Body of pancreas (tissue), 4 donors: ENCODE measurements around the gene ZNF205. TPM values are rescaled to one million over a fixed set of nuclear protein-coding genes. Genes with fewer than 3 reads are reported as not detected.
"Not testable (repeated sequence)": the region's sequence is repeated elsewhere in the genome, so short reads cannot be mapped to it uniquely, and the experiment has no call there.

Experiments
- ATAC-seq: fragments of 150-250 bp; one replicate; pipeline ENCODE4 v1.9.1; 2016
- DNase-seq, 4 donors: peaks; one replicate each; pipeline ENCODE4 v3.0.0-alpha.2; 2019
- H3K27ac ChIP-seq, 4 donors: fragments of 200-600 bp; sonication (generic); 1 replicate in 3 of 4; 2 replicates in 1 of 4; pipeline versions ENCODE4 v1.5.1 to v1.6.1; 2016 to 2019; ENCODE audit warnings: mild to moderate bottlenecking in 1 of 4, mixed read lengths in 1 of 4, moderate library complexity in 1 of 4
- H3K27me3 ChIP-seq, 2 donors: fragments of 200-600 bp; sonication (generic); one replicate each; pipeline ENCODE4 v1.6.0; 2016; ENCODE audit warnings: mild to moderate bottlenecking in 1 of 2
- H3K36me3 ChIP-seq, 2 donors: fragments of 200-600 bp; sonication (generic); replicated peaks in 1 of 2; 2 replicates each; pipeline ENCODE4 v1.5.1; 2016; ENCODE audit warnings: low read depth in 2 of 2; ENCODE audit not compliant: insufficient read depth in 1 of 2
- H3K4me1 ChIP-seq: fragments of 200-600 bp; sonication (generic); one replicate; pipeline ENCODE4 v1.6.0; 2016
- H3K4me3 ChIP-seq, 2 donors: fragments of 200-600 bp; sonication (generic); 1 replicate in 1 of 2; 2 replicates in 1 of 2; pipeline ENCODE4 v1.5.1; 2016 to 2019
- H3K9me3 ChIP-seq, 3 donors: fragments of 200-600 bp; sonication (generic); 1 replicate in 2 of 3; 2 replicates in 1 of 3; pipeline ENCODE4 v1.5.1; 2016
- CTCF ChIP-seq, 7 experiments: fragments of 450-650 bp in 4 of 7; fragments of 200-600 bp in 3 of 7; sonication (generic) in 3 of 7; IDR thresholded peaks; one replicate each; pipeline ENCODE4 v1.5.1; 2016 to 2019; ENCODE audit warnings: antibody characterized with exemption in 7 of 7
- POLR2A ChIP-seq, 3 donors: fragments of 450-650 bp; IDR thresholded peaks; one replicate each; pipeline ENCODE4 v1.6.1; 2016; ENCODE audit warnings: antibody characterized with exemption in 3 of 3, mild to moderate bottlenecking in 2 of 3
- WGBS, 2 donors: methylation state at CpG; one replicate each; pipeline ENCODE4 v1.1.5; 2017; 5-methylcytosine and 5-hydroxymethylcytosine counted together
- intact Hi-C: fragments of 100-400 bp; cut with DNase I; formaldehyde crosslinking; loops from one replicate; pipeline ENCODE4 v1.15.1; 2023
- total RNA-seq, 2 donors: library from RNA; depleted of rRNA; stranded (reverse); fragments of >200 nt; gene quantifications; one replicate each; pipeline ENCODE4 v1.1.0, GENCODE V29; 2016

Gene ZNF205
- total RNA-seq, 2 donors from 2014 or later = 14.2 to 20.0 TPM

- Histone ChIP-seq H3K27ac (no peak overlapping the region), H3K4me3 (no peak overlapping the region), H3K27me3 (no peaks in the 10 kb centered on the region), H3K9me3 (no peaks in the 10 kb centered on the region), H3K36me3 (no peaks in the 10 kb centered on the region), H3K4me1 (peaks cover 9% of the 10 kb centered on the region)
- WGBS, 2 donors = 73 to 99% methylated on average over 5 to 6 of the region's 6 CpGs
- TF ChIP-seq POLR2A (IDR thresholded peaks at IDR 0.05) = no peak
- no peak for TF ChIP-seq CTCF (IDR thresholded peaks at IDR 0.05)
- DNase-seq (no peak), ATAC-seq (no peak)
- intact Hi-C loops = no loop called here
Measured at GRCh38 chr16:3076577-3076976, 35.8 kb upstream of the ZNF205 start.

GRCh38 chr16:3080024-3080423 is 32.4 kb upstream of the ZNF205 start:
- H3K9me3 ChIP-seq = no peaks in the 10 kb centered on the region
- 81 to 83% methylated on average over 17 of the region's 17 CpGs for WGBS, 2 donors
- TF ChIP-seq CTCF (IDR thresholded peaks at IDR 0.05) = no peak
- no peak for TF ChIP-seq POLR2A (IDR thresholded peaks at IDR 0.05)
- intact Hi-C loops = no loop called here
- ATAC-seq (no peak), DNase-seq (no peak)
- no peaks in the 10 kb centered on the region for H3K36me3 ChIP-seq
- no peak overlapping the region for H3K4me3 ChIP-seq
- H3K27ac ChIP-seq = no peak overlapping the region
- H3K4me1 ChIP-seq = peaks cover 9% of the 10 kb centered on the region
- H3K27me3 ChIP-seq = no peaks in the 10 kb centered on the region

GRCh38 chr16:3081957-3082356 is 30.4 kb upstream of the ZNF205 start:
- ATAC-seq, intact Hi-C loops: not testable (repeated sequence)
- 89 to 92% methylated on average over 13 of the region's 13 CpGs for WGBS, 2 donors

GRCh38 chr16:3083408-3083807 is 29.0 kb upstream of the ZNF205 start:
- ATAC-seq, DNase-seq, H3K27ac ChIP-seq, H3K9me3 ChIP-seq, H3K36me3 ChIP-seq, intact Hi-C loops, H3K4me1 ChIP-seq, H3K27me3 ChIP-seq, H3K4me3 ChIP-seq: not testable (repeated sequence)
- WGBS, 2 donors = 90% methylated on average over 8 of the region's 8 CpGs; no CpG with 5 or more reads in 1 of the 2 donors

More at GRCh38 chr16:3081957-3082356, 30.4 kb upstream of the ZNF205 start:
- H3K36me3 ChIP-seq, DNase-seq, H3K27me3 ChIP-seq, H3K4me3 ChIP-seq, H3K9me3 ChIP-seq, H3K4me1 ChIP-seq, H3K27ac ChIP-seq: not testable (repeated sequence)

GRCh38 chr16:3084491-3084890 is 27.9 kb upstream of the ZNF205 start:
- H3K27ac ChIP-seq = no peak overlapping the region
- intact Hi-C loops = no loop called here
- no peaks in the 10 kb centered on the region for H3K4me1 ChIP-seq
- TF ChIP-seq CTCF (IDR thresholded peaks at IDR 0.05) (no peak), POLR2A (IDR thresholded peaks at IDR 0.05) (no peak)
- no peaks in the 10 kb centered on the region for H3K36me3 ChIP-seq
- DNase-seq = no peak
- WGBS, 2 donors = 67 to 84% methylated on average over 1 of the region's 1 CpG
- H3K9me3 ChIP-seq = no peaks in the 10 kb centered on the region
- ATAC-seq = no peak
- H3K27me3 ChIP-seq = no peaks in the 10 kb centered on the region
- H3K4me3 ChIP-seq = no peak overlapping the region

- H3K9me3 ChIP-seq = no peaks in the 10 kb centered on the region
- no peaks in the 10 kb centered on the region for H3K4me1 ChIP-seq
- ATAC-seq (no peak), DNase-seq (no peak)
- no peak overlapping the region for H3K4me3 ChIP-seq
- 67 to 69% methylated on average over 7 of the region's 7 CpGs for WGBS, 2 donors
- H3K27me3 ChIP-seq = no peaks in the 10 kb centered on the region
- no peak for TF ChIP-seq CTCF (IDR thresholded peaks at IDR 0.05)
- no peak for TF ChIP-seq POLR2A (IDR thresholded peaks at IDR 0.05)
- intact Hi-C loops = no loop called here
- H3K27ac ChIP-seq = no peak overlapping the region
- no peaks in the 10 kb centered on the region for H3K36me3 ChIP-seq
Measured at GRCh38 chr16:3084969-3085670, 27.3 kb upstream of the ZNF205 start.
